CD4-positive, alpha-beta T cell treated with Interleukin-6 for 4 hours (primary cell): ENCODE results near the gene UPP1.
A peak's percentile ranks its signal among the peaks of the same experiment; 100 is the strongest.
"Not testable (repeated sequence)": the region's sequence is repeated elsewhere in the genome, so short reads cannot be mapped to it uniquely, and the experiment has no call there.

ENCODE experiments used
- DNase-seq: peaks from one replicate; pipeline ENCODE4 v3.0.0-alpha.2; 2020; ENCODE audit warnings: mixed read lengths

Gene UPP1

GRCh38 chr7:48089046-48090003 lies at the start of gene UPP1:
Gene UPP1, plus strand, starts transcription at chr7:48089265. Its CDS starts 5,519 bp downstream, at chr7:48094784.
- DNase-seq = peak; percentile 98

DNA sequence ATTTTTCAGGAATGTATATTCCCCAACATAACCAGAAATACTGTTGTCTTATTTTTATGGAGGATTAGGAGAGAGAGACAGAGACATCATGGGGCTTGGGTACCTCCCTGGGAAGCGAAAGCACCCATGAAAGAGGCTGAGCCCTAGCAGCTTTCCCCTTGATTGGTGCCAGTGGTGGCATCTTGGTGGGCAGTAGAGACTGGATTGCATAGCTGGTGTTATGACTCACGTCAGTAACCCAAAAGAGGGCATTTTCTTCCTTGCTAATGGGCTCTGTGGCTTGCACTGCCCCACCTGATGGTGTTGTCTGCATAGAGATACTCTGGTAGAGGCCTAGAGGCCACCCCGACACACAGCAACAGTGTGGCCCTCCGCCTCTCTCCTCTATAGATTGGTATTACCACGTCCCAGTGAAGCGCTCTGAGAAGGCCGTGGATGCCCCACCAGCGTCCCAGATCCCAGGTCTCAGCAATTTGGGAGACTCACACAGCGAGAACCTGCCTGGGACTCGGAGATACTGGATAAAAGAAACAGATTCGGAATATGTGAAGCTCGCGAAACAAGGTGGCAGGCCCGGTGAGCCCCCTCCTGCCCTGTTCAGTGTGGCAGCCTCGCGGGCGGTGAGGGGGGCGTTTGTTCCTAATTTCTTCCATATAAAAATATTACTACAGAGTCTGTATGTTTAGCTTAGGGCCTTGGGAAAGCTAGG lies 48.0 kb upstream of the UPP1 start:
- DNase-seq = no peak

DNA sequence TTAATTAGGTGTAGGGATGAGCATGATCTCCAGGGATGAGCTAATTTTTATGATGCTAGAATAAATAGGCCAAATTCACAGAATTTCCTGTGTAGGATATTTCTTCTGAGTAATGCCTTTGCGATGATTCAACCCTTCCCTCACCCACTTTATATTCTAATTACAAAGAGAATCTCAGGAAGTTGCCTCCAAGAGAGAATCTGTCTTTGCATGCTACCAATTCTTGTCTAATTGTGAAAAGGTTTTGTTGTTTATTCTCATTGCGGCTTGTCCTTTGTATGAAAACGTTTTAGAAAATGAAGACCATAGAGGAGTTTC lies 47.5 kb upstream of the UPP1 start:
- no peak for DNase-seq

- DNase-seq = no peak
Measured at GRCh38 chr7:48042216-48042615, 46.8 kb upstream of the UPP1 start.

- DNase-seq = no peak
Measured at GRCh38 chr7:48042636-48043035, 46.4 kb upstream of the UPP1 start.

DNA sequence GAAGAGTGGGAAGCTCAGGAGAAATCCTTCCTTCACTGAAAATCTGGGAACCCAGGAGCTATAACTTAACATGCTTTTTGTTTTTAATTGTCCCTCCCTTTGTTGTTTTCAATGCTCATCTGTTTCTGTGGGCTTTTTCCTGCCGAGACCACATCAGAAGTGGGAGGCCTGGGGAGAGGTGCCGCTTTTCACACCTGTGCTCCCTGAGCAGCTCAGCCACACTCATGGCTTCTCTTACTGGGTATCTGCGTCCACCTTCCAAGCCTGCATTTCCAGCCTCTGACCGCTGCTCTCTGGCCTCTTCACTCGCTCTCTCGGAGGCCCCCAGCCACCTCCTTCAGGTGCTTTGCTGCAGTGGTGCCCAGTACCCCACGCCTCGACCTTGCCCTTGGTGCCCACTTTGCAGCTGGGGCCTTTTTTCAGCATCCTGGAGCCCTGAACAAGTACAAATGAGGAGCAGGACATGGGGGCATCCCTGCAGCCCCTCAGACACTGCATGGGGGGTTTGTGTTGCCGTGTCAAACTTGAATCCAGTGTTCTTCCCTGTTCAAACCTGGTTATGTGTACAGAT lies 43.8 kb upstream of the UPP1 start:
- DNase-seq = peak; percentile 19

- peak; percentile 52 for DNase-seq
Measured at GRCh38 chr7:48046458-48046857, 42.6 kb upstream of the UPP1 start.

- DNase-seq = no peak
Measured at GRCh38 chr7:48048113-48048512, 41.0 kb upstream of the UPP1 start.

- DNase-seq = peak; percentile 13
Measured at GRCh38 chr7:48049850-48050249, 39.2 kb upstream of the UPP1 start.

DNA sequence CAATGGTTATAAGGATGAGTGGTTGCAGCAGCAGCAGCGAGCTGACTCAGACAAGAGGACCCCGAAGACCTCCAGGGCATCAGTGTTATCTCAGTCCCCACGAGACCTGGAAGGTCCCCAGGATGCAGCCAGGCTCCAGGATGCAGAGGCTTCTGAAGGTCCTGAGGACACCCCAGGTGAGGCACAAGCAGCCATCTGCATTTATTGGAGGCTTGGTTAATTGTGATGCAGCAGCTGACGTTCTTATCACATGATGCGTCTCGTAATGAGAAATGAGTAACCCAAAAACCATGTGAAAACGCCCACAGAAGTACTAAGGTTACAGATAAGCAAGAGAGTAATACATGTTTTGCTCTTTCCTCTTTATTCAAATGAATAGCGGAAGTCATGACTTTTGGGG lies 36.3 kb upstream of the UPP1 start:
- DNase-seq = no peak

- no peak for DNase-seq
Measured at GRCh38 chr7:48053736-48054135, 35.3 kb upstream of the UPP1 start.

DNA sequence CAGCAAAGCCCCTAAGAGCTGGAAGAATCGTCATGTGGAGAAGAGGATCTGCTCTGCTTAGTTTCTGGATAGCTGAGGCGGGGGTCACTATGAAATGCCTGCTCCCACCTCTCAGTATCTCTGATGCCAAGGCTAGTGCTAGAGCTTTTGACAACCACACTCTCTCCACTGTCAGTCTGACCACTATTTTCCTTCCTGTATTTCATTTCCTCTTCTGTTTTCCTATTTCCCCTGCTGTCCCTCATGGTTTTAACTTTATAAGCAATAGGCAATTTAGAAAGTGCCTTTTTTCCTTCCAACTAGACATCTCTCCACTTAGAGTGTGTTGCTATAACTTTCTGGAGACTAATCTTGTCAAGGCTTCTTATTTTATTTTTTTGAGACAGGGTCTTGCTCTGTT lies 30.1 kb upstream of the UPP1 start:
- DNase-seq = no peak

- DNase-seq = no peak
Measured at GRCh38 chr7:48059706-48060105, 29.4 kb upstream of the UPP1 start.

- DNase-seq = no peak
Measured at GRCh38 chr7:48063985-48064384, 25.1 kb upstream of the UPP1 start.

- DNase-seq = no peak
Measured at GRCh38 chr7:48067475-48067874, 21.6 kb upstream of the UPP1 start.

- DNase-seq = no peak
Measured at GRCh38 chr7:48074204-48074654, 14.8 kb upstream of the UPP1 start.

- no peak for DNase-seq
Measured at GRCh38 chr7:48077423-48077822, 11.6 kb upstream of the UPP1 start.

GRCh38 chr7:48078470-48078869 lies 10.6 kb upstream of the UPP1 start:
- no peak for DNase-seq

DNA sequence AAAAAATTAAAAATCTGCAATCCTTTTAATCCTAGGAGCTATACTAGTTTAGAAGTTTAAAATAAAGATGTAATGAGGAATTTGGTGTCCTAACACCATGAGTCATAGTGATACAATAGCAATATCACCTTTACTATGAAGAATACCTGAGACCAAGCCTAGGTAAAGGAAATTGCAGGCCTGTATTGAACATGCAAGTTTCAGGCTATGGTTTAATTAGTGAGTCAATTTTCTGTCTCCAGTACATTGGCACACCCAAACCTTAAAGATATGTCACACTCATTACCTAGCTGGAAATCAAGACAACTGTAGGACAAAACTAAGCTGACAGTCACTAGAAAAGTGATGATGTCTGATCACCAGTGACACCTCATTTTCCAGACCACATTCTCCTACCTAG lies 6.7 kb upstream of the UPP1 start:
- not testable (repeated sequence) for DNase-seq

GRCh38 chr7:48083114-48083830 lies 5.8 kb upstream of the UPP1 start:
- DNase-seq = peak; percentile 61

GRCh38 chr7:48084727-48085432 lies 4.2 kb upstream of the UPP1 start:
- DNase-seq = peak; percentile 79

DNA sequence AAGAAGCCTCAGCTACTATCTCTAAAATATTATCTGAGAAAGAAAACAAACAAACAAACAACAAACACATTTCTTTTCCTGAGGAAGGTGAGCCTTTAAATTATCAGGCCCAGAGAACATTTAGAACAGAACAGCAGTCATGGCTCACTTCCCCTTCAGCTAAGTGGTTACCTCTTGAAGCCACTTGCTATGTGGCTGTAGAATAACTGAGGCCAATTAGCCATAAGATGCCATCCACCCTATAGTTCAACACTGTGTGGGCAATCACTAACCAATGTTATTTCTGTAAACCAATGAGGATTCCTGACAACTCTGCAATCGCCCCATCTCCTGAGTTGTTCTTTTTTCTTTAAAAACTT lies 3.7 kb upstream of the UPP1 start:
- DNase-seq = no peak

DNA sequence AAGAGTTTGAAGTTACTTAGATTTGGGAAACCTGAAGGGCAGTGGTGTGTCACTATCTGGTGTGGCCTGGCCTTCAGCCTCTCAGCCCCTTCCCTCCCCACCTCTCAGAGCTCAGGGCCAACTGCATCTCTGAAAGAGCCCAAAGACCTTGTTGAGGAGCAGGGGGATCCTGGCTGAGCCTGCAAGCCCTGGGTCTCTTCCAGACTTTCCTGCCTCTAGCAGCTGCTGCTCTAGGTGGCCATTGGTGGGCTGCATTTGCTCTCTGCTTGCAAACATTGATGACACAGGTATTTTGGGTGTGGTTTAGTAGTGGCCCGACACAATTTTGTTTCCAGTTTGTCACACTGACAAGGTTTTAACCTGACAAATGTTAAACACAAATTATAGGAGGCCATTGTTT lies 3.1 kb upstream of the UPP1 start:
- DNase-seq = no peak
